B cell (primary cell): ENCODE data around the gene SLC9A9. TPM values are rescaled to one million over a fixed set of nuclear protein-coding genes. Genes with fewer than 3 reads are reported as not detected.

Experiments used
- ATAC-seq: fragments of 200-7000 bp; cut with Tn5 transposase; one replicate; pipeline ENCODE4 v1.10.0; 2021; ENCODE audit warnings: low read depth, mild to moderate bottlenecking, moderate number of reproducible peaks, moderate library complexity
- CTCF ChIA-PET: fragments of 350-600 bp; sonication (Branson Sonifier 250); formaldehyde crosslinking; loops from one replicate; lab custom pipeline; 2021; ENCODE audit warnings: antibody characterized with exemption, inconsistent platforms; lab: Charles Lee
- POLR2A ChIA-PET: fragments of 350-600 bp; sonication (Branson Sonifier 250); formaldehyde crosslinking; loops from one replicate; lab custom pipeline; 2021; ENCODE audit warnings: antibody characterized with exemption; lab: Charles Lee
- DNase-seq: peaks from one replicate; pipeline ENCODE4 v3.0.0; 2013
- H2AFZ ChIP-seq: 2 replicates; pipeline ENCODE4 v1.6.1; 2012; ENCODE audit warnings: mild to moderate bottlenecking, low read depth, low read length; ENCODE audit not compliant: insufficient read depth, poor library complexity, severe bottlenecking
- H3K27ac ChIP-seq, 2 donors: 1 replicate in 1 of 2; 2 replicates in 1 of 2; pipeline ENCODE4 v1.5.1; 2012 to 2013; ENCODE audit warnings: low read length in 2 of 2, mild to moderate bottlenecking in 2 of 2, moderate library complexity in 1 of 2
- H3K27me3 ChIP-seq, 4 experiments: fragments of 200-600 bp in 1 of 4; sonication (generic) in 1 of 4; replicated peaks in 1 of 4; 1 replicate in 2 of 4; 2 replicates in 2 of 4; pipeline versions ENCODE4 v1.6.1 to v1.7.0; 2013 to 2016; ENCODE audit warnings: low read length in 3 of 4, mild to moderate bottlenecking in 2 of 4, mixed read lengths in 1 of 4, moderate library complexity in 1 of 4; ENCODE audit not compliant: insufficient read depth in 4 of 4, control insufficient read depth in 3 of 4; ENCODE audit errors: control extremely low read depth in 1 of 4
- H3K36me3 ChIP-seq, 2 experiments: replicated peaks in 1 of 2; 1 replicate in 1 of 2; 2 replicates in 1 of 2; pipeline versions ENCODE4 v1.6.1 to v1.7.1; 2013; ENCODE audit warnings: low read length in 1 of 2; ENCODE audit not compliant: insufficient read depth in 2 of 2, control insufficient read depth in 1 of 2; ENCODE audit errors: control extremely low read depth in 1 of 2, extremely low read depth in 1 of 2
- H3K4me1 ChIP-seq, 2 donors: fragments of 200-600 bp in 1 of 2; sonication (generic) in 1 of 2; 1 replicate in 1 of 2; 2 replicates in 1 of 2; pipeline versions ENCODE4 v1.5.1 to v1.6.1; 2013 to 2017; ENCODE audit warnings: low read length in 2 of 2; ENCODE audit not compliant: control insufficient read depth in 2 of 2, insufficient read depth in 2 of 2
- H3K4me2 ChIP-seq: replicated peaks from 2 replicates; pipeline ENCODE3; 2012; ENCODE audit warnings: mild to moderate bottlenecking, low read depth, low read length; ENCODE audit not compliant: poor library complexity, severe bottlenecking
- H3K4me3 ChIP-seq, 5 experiments: fragments of 200-600 bp in 1 of 5; sonication (generic) in 1 of 5; 1 replicate in 3 of 5; 2 replicates in 2 of 5; pipeline versions ENCODE4 v1.5.1 to v1.7.0; 2011 to 2016; ENCODE audit warnings: low read length in 4 of 5, mild to moderate bottlenecking in 4 of 5, low read depth in 2 of 5, control low read depth in 1 of 5, moderate library complexity in 1 of 5; ENCODE audit not compliant: insufficient read depth in 1 of 5; ENCODE audit errors: control extremely low read depth in 1 of 5, extremely low read depth in 1 of 5
- H3K79me2 ChIP-seq: fragments of 200-600 bp; sonication (generic); one replicate; pipeline ENCODE4 v1.6.0; 2016; ENCODE audit warnings: low read length; ENCODE audit not compliant: control insufficient read depth, insufficient read depth
- H3K9ac ChIP-seq: fragments of 200-600 bp; sonication (generic); 2 replicates; pipeline ENCODE4 v1.6.1; 2017; ENCODE audit warnings: mild to moderate bottlenecking, low read length, moderate library complexity
- H3K9me3 ChIP-seq, 3 donors: one replicate each; pipeline versions ENCODE4 v1.6.1 to v1.7.1; 2013; ENCODE audit warnings: low read length in 2 of 3; ENCODE audit not compliant: control insufficient read depth in 2 of 3, insufficient read depth in 1 of 3; ENCODE audit errors: control extremely low read depth in 1 of 3
- H4K20me1 ChIP-seq: 2 replicates; pipeline ENCODE4 v1.6.0; 2012; ENCODE audit warnings: mild to moderate bottlenecking, low read length; ENCODE audit not compliant: insufficient read depth, control insufficient read depth, poor library complexity, severe bottlenecking
- H3K27ac Mint-ChIP-seq: one replicate; pipeline ENCODE4 v1.8.0; 2021; ENCODE audit warnings: mixed read lengths
- H3K27me3 Mint-ChIP-seq: one replicate; pipeline ENCODE4 v1.8.0; 2021; ENCODE audit warnings: mixed read lengths
- H3K4me1 Mint-ChIP-seq: one replicate; pipeline ENCODE4 v1.8.0; 2021; ENCODE audit warnings: mixed read lengths
- H3K4me3 Mint-ChIP-seq: one replicate; pipeline ENCODE4 v1.8.0; 2021; ENCODE audit warnings: mixed read lengths
- H3K9me3 Mint-ChIP-seq: one replicate; pipeline ENCODE4 v1.8.0; 2022; ENCODE audit warnings: mixed read lengths; ENCODE audit not compliant: insufficient read depth
- EZH2 ChIP-seq: IDR thresholded peaks from 2 replicates; pipeline ENCODE4 v1.6.1; 2012; ENCODE audit warnings: borderline replicate concordance, low read depth, mild to moderate bottlenecking, moderate library complexity, low read length; ENCODE audit not compliant: insufficient read depth, poor library complexity, severe bottlenecking
- WGBS: methylation state at CpG from one replicate; pipeline ENCODE4 v1.1.5; 2013; ENCODE audit warnings: missing lambda C conversion rate; ENCODE audit not compliant: insufficient coverage; 5-methylcytosine and 5-hydroxymethylcytosine counted together
- intact Hi-C: fragments of 100-400 bp; cut with micrococcal nuclease; formaldehyde crosslinking; loops from one replicate; pipeline ENCODE4 v1.10.0; 2022
- polyA plus RNA-seq: library from polyadenylated mRNA; depleted of rRNA; stranded (reverse); fragments of >200 nt; gene quantifications from 2 replicates; pipeline ENCODE4 v1.2.3, GENCODE V29; 2012
- total RNA-seq, 2 donors: library from RNA; stranded (reverse); fragments of 120-200 nt in 1 of 2; gene quantifications; 1 replicate in 1 of 2; 2 replicates in 1 of 2; pipeline versions ENCODE4 v1.2.3 to v1.2.4, GENCODE V29; 2013 to 2022
- TF ChIP-seq, protein P1 (sequence below): fragments of 200-600 bp; IDR thresholded peaks from one replicate; pipeline ENCODE4 v1.8.0; 2022; ENCODE audit warnings: antibody characterized with exemption, mild to moderate bottlenecking

SLC9A9 gene
- total and polyA plus RNA-seq, 2 donors (not counting 1 experiment from before 2014, with no cell fraction given): 7.7 to 17.3 TPM

- CTCF ChIA-PET: interaction anchor here (1.2 kb wide), 1 partner anchor 12 kb away, joined by 4 read pairs; no protein-coding TSS in a partner anchor
- no peak overlapping the region for H2AFZ ChIP-seq
- 17% methylated on average over 1 of the region's 3 CpGs for WGBS
- H3K27ac Mint-ChIP-seq: no peak overlapping the region
- peaks cover 2% of the 10 kb centered on the region for H3K9me3 Mint-ChIP-seq
- intact Hi-C loops: no loop called here
- TF ChIP-seq, protein P1, sequence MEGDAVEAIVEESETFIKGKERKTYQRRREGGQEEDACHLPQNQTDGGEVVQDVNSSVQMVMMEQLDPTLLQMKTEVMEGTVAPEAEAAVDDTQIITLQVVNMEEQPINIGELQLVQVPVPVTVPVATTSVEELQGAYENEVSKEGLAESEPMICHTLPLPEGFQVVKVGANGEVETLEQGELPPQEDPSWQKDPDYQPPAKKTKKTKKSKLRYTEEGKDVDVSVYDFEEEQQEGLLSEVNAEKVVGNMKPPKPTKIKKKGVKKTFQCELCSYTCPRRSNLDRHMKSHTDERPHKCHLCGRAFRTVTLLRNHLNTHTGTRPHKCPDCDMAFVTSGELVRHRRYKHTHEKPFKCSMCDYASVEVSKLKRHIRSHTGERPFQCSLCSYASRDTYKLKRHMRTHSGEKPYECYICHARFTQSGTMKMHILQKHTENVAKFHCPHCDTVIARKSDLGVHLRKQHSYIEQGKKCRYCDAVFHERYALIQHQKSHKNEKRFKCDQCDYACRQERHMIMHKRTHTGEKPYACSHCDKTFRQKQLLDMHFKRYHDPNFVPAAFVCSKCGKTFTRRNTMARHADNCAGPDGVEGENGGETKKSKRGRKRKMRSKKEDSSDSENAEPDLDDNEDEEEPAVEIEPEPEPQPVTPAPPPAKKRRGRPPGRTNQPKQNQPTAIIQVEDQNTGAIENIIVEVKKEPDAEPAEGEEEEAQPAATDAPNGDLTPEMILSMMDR: no peak
- no peak for TF ChIP-seq EZH2
- H3K27me3 ChIP-seq: no peaks in the 10 kb centered on the region
- peaks cover 0 to 1% of the 10 kb centered on the region in 2 experiments for H3K36me3 ChIP-seq
- H3K9ac ChIP-seq: no peak overlapping the region
- ATAC-seq (no peak), DNase-seq (no peak)
- no peak overlapping the region for H3K4me3 ChIP-seq
- peaks cover 15% of the 10 kb centered on the region for H3K4me1 Mint-ChIP-seq
- peaks cover 0 to 8% of the 10 kb centered on the region in 2 donors for H3K4me1 ChIP-seq
- H3K4me3 Mint-ChIP-seq: no peak overlapping the region
- peaks cover 0 to 2% (median 1%) of the 10 kb centered on the region in 3 donors for H3K9me3 ChIP-seq
- H3K4me2 ChIP-seq: no peak overlapping the region
- no peak overlapping the region for H3K27ac ChIP-seq
- no peaks in the 10 kb centered on the region for H4K20me1 ChIP-seq
- POLR2A ChIA-PET: interaction anchor here (0.6 kb wide), 1 partner anchor 39 kb away, joined by 7 read pairs; no protein-coding TSS in a partner anchor
- H3K27me3 Mint-ChIP-seq: no peaks in the 10 kb centered on the region
- H3K79me2 ChIP-seq: no peaks in the 10 kb centered on the region
Observed at GRCh38 chr3:143363276-143363675, 485.0 kb downstream of the SLC9A9 start.

DNA sequence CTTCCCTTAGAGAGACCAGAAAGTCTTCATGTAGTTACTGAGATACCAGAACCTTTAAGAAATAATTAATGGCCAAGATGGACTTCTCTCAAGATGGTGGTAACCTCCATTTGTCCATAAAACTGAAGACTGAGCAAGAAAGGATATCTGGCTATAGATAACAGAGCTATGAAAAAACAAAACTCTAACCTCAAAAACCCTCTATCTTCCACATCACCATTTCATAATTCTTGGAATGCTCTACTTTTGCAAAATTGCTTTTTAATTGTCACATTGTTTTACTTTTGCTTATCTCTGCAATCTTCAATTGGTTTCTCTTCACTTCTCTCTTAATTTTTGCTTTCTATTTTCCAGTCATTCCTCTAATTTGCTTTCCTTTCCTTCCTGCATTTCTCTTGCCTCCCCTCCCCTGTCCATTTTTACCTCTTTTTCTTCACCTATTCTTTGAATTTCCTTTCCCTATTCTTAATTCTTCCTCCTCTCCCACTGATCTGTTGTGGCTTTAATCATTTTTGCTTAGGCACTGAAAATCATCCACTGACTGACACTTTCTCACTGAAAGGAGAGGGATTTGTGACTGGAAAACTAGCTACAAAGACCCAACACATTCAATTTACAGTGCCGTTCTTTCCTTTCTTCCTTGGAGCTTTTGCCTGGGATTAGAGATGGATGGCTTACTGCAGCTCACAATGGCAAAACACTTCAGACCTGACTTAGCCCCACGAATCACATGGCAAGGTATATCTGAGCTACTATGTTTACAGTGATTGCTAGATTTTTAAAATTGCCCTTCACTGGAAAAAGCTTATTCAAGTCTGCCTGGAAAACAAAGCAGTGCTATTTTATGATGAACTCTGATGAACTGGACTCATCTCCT, 485.9 kb downstream of the SLC9A9 start:
- Histone ChIP-seq H3K4me2 (no peak overlapping the region), H3K9ac (no peak overlapping the region), H3K9me3 (peaks cover 0 to 2% (median 1%) of the 10 kb centered on the region in 3 donors), H3K36me3 (peaks cover 0 to 1% of the 10 kb centered on the region in 2 experiments), H4K20me1 (no peaks in the 10 kb centered on the region), H2AFZ (no peak overlapping the region), H3K79me2 (no peaks in the 10 kb centered on the region), H3K27ac (no peak overlapping the region), H3K27me3 (no peaks in the 10 kb centered on the region), H3K4me1 (peaks cover 0 to 8% of the 10 kb centered on the region in 2 donors), H3K4me3 (no peak overlapping the region)
- peaks cover 2% of the 10 kb centered on the region for H3K9me3 Mint-ChIP-seq
- ATAC-seq: no peak
- peaks cover 16% of the 10 kb centered on the region for H3K4me1 Mint-ChIP-seq
- H3K27me3 Mint-ChIP-seq: no peaks in the 10 kb centered on the region
- DNase-seq: no peak
- intact Hi-C loops: no loop called here
- 80% methylated on average over 1 of the region's 2 CpGs for WGBS
- ChIA-PET CTCF (interaction anchor here (1.6 kb wide), 1 partner anchor 20 kb away, joined by 3 read pairs; no protein-coding TSS in a partner anchor), POLR2A (interaction anchor here (0.6 kb wide), 1 partner anchor 38 kb away, joined by 7 read pairs; no protein-coding TSS in a partner anchor)
- no peak for TF ChIP-seq EZH2
- TF ChIP-seq, protein P1: no peak
- no peak overlapping the region for H3K27ac Mint-ChIP-seq
- no peak overlapping the region for H3K4me3 Mint-ChIP-seq
